NOMO-1 treated with dmso at 0.1 percent for 144 hours (cell line): ENCODE results near the gene ASIC1.

Experiments
- DNase-seq: peaks from one replicate; lab custom pipeline; 2025; ENCODE audit not compliant: unreplicated experiment; lab: John Stamatoyannopoulos, UW

Gene ASIC1

GRCh38 chr12:50106907-50107306 lies 49.5 kb downstream of the ASIC1 start:
- DNase-seq, result no peak

GRCh38 chr12:50107416-50108268 lies 50.2 kb downstream of the ASIC1 start:
- no peak for DNase-seq

- no peak for DNase-seq
These were observed 51.9 kb downstream of the ASIC1 start for GRCh38 chr12:50109319-50109718.

- DNase-seq, result no peak
These were observed 52.8 kb downstream of the ASIC1 start for GRCh38 chr12:50110127-50110761.

GRCh38 chr12:50110762-50111351 lies 53.5 kb downstream of the ASIC1 start:
- DNase-seq, result no peak

GRCh38 chr12:50111395-50111692 lies 53.9 kb downstream of the ASIC1 start:
- no peak for DNase-seq

GRCh38 chr12:50111693-50112455 lies 54.5 kb downstream of the ASIC1 start, which contains the start of gene COX14:
TSS of gene COX14 (plus strand) at chr12:50112236. CDS start at chr12:50120044, 7,808 bp downstream.
- peak; percentile 99 for DNase-seq

- DNase-seq, result peak; percentile 72
These were observed 55.2 kb downstream of the ASIC1 start for GRCh38 chr12:50112456-50113218.

GRCh38 chr12:50117057-50117622 lies 59.7 kb downstream of the ASIC1 start:
- no peak for DNase-seq

- no peak for DNase-seq
These were observed 62.0 kb downstream of the ASIC1 start for GRCh38 chr12:50119387-50119786.

GRCh38 chr12:50120521-50120920 lies 63.1 kb downstream of the ASIC1 start:
- no peak for DNase-seq

- DNase-seq, result no peak
These were observed 63.6 kb downstream of the ASIC1 start for GRCh38 chr12:50120953-50121352.

- no peak for DNase-seq
These were observed 64.2 kb downstream of the ASIC1 start for GRCh38 chr12:50121641-50122040.

GRCh38 chr12:50123203-50123602 lies 65.8 kb downstream of the ASIC1 start:
- no peak for DNase-seq

- no peak for DNase-seq
These were observed 70.2 kb downstream of the ASIC1 start for GRCh38 chr12:50127546-50127945.

- no peak for DNase-seq
These were observed 71.9 kb downstream of the ASIC1 start for GRCh38 chr12:50129290-50129689.

GRCh38 chr12:50132505-50133135 lies 75.2 kb downstream of the ASIC1 start:
- no peak for DNase-seq
